HepG2 (cell line): ENCODE results near the gene SRF. TPM values are rescaled to one million over a fixed set of nuclear protein-coding genes. Genes with fewer than 3 reads are reported as not detected.

ENCODE experiments used
- EP300 ChIP-seq, 3 experiments: sonication (generic) in 1 of 3; formaldehyde crosslinking in 1 of 3; IDR thresholded peaks; 2 replicates each; pipeline versions ENCODE4 v1.5.1 to v1.6.1; 2011 to 2020; ENCODE audit warnings: low read depth in 2 of 3, low read length in 2 of 3, borderline replicate concordance in 1 of 3, improper control_type of control experiment in 1 of 3, mild to moderate bottlenecking in 1 of 3, missing genetic modification reagents in 1 of 3, moderate library complexity in 1 of 3
- GABPA ChIP-seq, 2 experiments: IDR thresholded peaks; 2 replicates each; pipeline ENCODE4 v1.6.1; 2011 to 2016; ENCODE audit warnings: low read depth in 2 of 2, low read length in 1 of 2, missing biosample characterization in 1 of 2, missing genetic modification characterization in 1 of 2
- KMT2A ChIP-seq: sonication (generic); formaldehyde crosslinking; IDR thresholded peaks from 2 replicates; pipeline ENCODE4 v1.4.0; 2020; ENCODE audit warnings: missing genetic modification reagents
- MEIS1 ChIP-seq: sonication (generic); formaldehyde crosslinking; IDR thresholded peaks from 2 replicates; pipeline ENCODE4 v1.9.0; 2021; ENCODE audit warnings: mild to moderate bottlenecking, missing genetic modification reagents, moderate library complexity, borderline replicate concordance
- NCOR1 ChIP-seq: fragments of 200-600 bp; sonication (generic); IDR thresholded peaks from 2 replicates; pipeline ENCODE4 v1.7.0; 2017; ENCODE audit warnings: antibody characterized with exemption, low read length, borderline replicate concordance
- NFE2L1 ChIP-seq: sonication (generic); formaldehyde crosslinking; IDR thresholded peaks from 2 replicates; pipeline ENCODE4 v1.4.0; 2020; ENCODE audit warnings: missing genetic modification reagents, mild to moderate bottlenecking, borderline replicate concordance
- PHF21A ChIP-seq: sonication (generic); formaldehyde crosslinking; IDR thresholded peaks from 2 replicates; pipeline ENCODE4 v1.5.0; 2020; ENCODE audit warnings: mild to moderate bottlenecking, missing genetic modification reagents
- TP53 ChIP-seq: sonication (generic); formaldehyde crosslinking; conservative IDR thresholded peaks from 2 replicates; pipeline ENCODE4 v1.4.0; 2020; ENCODE audit warnings: missing genetic modification reagents
- ZFP36L2 ChIP-seq: sonication (generic); formaldehyde crosslinking; IDR thresholded peaks from 2 replicates; pipeline ENCODE4 v1.4.0; 2020; ENCODE audit warnings: missing genetic modification reagents
- ZNF160 ChIP-seq: sonication (generic); formaldehyde crosslinking; IDR thresholded peaks from 2 replicates; pipeline ENCODE4 v1.8.0; 2022; ENCODE audit warnings: mild to moderate bottlenecking, inconsistent platforms, missing genetic modification reagents
- ZNF263 ChIP-seq: sonication (generic); formaldehyde crosslinking; IDR thresholded peaks from 2 replicates; pipeline ENCODE4 v1.4.0; 2020; ENCODE audit warnings: missing genetic modification reagents
- ZNF431 ChIP-seq: sonication (generic); formaldehyde crosslinking; IDR thresholded peaks from 2 replicates; pipeline ENCODE4 v1.9.0; 2022; ENCODE audit warnings: missing genetic modification reagents, low read depth, mild to moderate bottlenecking, borderline replicate concordance
- ZNF530 ChIP-seq: sonication (generic); formaldehyde crosslinking; IDR thresholded peaks from 2 replicates; pipeline ENCODE4 v1.5.0; 2020; ENCODE audit warnings: low read depth, mild to moderate bottlenecking, missing genetic modification reagents
- ZNF607 ChIP-seq: sonication (generic); formaldehyde crosslinking; IDR thresholded peaks from 2 replicates; pipeline ENCODE4 v1.5.1; 2020; ENCODE audit warnings: missing genetic modification reagents, mild to moderate bottlenecking, borderline replicate concordance
- ZNF788 ChIP-seq: sonication (generic); formaldehyde crosslinking; IDR thresholded peaks from 2 replicates; pipeline ENCODE4 v1.5.0; 2020; ENCODE audit warnings: mild to moderate bottlenecking, missing genetic modification reagents, borderline replicate concordance
- ZSCAN21 ChIP-seq: sonication (generic); formaldehyde crosslinking; IDR thresholded peaks from 2 replicates; pipeline ENCODE4 v1.8.0; 2022; ENCODE audit warnings: mild to moderate bottlenecking, missing genetic modification reagents, moderate library complexity, borderline replicate concordance
- polyA plus RNA-seq, 8 experiments: library from polyadenylated mRNA; depleted of rRNA in 3 of 8; stranded (reverse) in 7 of 8; unstranded in 1 of 8; fragments of >200 nt; fragmentation: Illumina TruSeq in 4 of 8; extraction: Trizol in 4 of 8; gene quantifications; 2 replicates each; pipeline versions ENCODE4 v1.2.1 to v1.2.3, GENCODE V29; 2011 to 2016; ENCODE audit warnings: low read depth in 4 of 8, missing spikeins in 1 of 8, mixed read lengths in 1 of 8; ENCODE audit not compliant: insufficient read depth in 1 of 8
- total RNA-seq, 5 experiments: library from RNA; depleted of rRNA; stranded (reverse); fragments of >200 nt; fragmentation: Illumina TruSeq; extraction: Trizol; gene quantifications; 2 replicates each; pipeline ENCODE4 v1.2.3, GENCODE V29; 2016; ENCODE audit warnings: low read depth in 1 of 5
- TF ChIP-seq, protein P1 (sequence below): sonication (generic); formaldehyde crosslinking; IDR thresholded peaks from 2 replicates; pipeline ENCODE4 v1.8.0; 2022; ENCODE audit warnings: missing genetic modification reagents, mild to moderate bottlenecking, moderate library complexity, borderline replicate concordance
- TF ChIP-seq, protein P2 (sequence below): sonication (generic); formaldehyde crosslinking; IDR thresholded peaks from 2 replicates; pipeline ENCODE4 v1.9.0; 2021; ENCODE audit warnings: missing genetic modification reagents, mild to moderate bottlenecking, borderline replicate concordance
- TF ChIP-seq, protein P3 (sequence below): sonication (generic); formaldehyde crosslinking; IDR thresholded peaks from 2 replicates; pipeline ENCODE4 v1.8.0; 2022; ENCODE audit warnings: mild to moderate bottlenecking, missing genetic modification reagents; ENCODE audit not compliant: insufficient replicate concordance
- TF ChIP-seq, protein P4 (sequence below): sonication (generic); formaldehyde crosslinking; IDR thresholded peaks from 2 replicates; pipeline ENCODE4 v1.9.0; 2021; ENCODE audit warnings: missing genetic modification reagents, mild to moderate bottlenecking, borderline replicate concordance

The SRF gene
- total and polyA plus RNA-seq, 2 of the 13 experiments (the other 11 are each of a cell fraction or from before 2014, with no cell fraction given) = 25.5 to 44.1 TPM

DNA sequence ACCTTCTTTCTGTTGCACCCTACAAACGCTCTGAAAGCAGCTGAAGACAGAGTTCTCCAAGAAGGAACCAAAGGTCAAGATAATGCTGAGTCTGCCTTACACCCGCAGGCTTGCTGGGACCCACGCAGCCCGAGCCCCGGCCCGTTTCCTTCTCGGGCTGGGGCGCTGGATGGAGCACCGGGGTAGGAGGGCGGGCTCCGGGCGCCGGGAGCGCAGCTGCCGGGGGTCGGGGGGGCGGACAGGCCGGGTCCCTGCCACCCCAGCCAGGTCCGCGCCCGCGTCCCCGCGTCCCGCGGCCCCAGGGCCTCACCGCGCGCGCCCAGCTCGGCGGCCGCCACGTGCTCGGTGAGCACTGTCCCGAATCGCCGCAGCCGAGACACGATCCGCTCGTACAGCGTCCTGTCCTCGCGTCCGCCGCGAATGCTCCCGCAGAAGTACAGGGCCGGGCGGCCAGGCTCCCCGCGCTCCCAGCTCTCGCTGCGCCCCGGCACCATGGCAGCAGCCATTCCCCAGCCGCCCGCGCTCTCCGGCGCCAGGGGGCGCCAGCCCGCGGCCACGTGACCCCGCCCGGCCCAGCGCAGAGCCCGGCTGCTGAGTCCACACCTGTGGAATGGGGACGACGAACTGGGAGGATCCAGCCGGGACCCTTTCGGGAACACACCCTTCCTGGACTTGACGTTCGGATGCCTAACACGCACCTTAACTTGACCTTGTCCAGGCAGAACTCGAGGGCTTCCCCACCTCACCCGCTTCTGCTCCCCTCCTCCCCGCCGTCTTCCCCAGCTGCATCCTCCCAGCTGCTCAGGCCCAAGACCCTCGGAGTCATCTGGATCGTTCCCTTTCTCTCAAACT lies 58.1 kb downstream of the SRF start, which contains the start of gene DNPH1 (continued):
- peak; percentile 87; the same call in 1 of the 2 replicates for TF ChIP-seq ZNF431
- TF ChIP-seq, protein P1, sequence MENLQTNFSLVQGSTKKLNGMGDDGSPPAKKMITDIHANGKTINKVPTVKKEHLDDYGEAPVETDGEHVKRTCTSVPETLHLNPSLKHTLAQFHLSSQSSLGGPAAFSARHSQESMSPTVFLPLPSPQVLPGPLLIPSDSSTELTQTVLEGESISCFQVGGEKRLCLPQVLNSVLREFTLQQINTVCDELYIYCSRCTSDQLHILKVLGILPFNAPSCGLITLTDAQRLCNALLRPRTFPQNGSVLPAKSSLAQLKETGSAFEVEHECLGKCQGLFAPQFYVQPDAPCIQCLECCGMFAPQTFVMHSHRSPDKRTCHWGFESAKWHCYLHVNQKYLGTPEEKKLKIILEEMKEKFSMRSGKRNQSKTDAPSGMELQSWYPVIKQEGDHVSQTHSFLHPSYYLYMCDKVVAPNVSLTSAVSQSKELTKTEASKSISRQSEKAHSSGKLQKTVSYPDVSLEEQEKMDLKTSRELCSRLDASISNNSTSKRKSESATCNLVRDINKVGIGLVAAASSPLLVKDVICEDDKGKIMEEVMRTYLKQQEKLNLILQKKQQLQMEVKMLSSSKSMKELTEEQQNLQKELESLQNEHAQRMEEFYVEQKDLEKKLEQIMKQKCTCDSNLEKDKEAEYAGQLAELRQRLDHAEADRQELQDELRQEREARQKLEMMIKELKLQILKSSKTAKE = no peak; the same call in 1 of the 2 replicates
- TF ChIP-seq NCOR1 = no peak
- TF ChIP-seq ZNF160 (CRISPR knock-in tag) = peak; percentile 93; the same call in 1 of the 2 replicates
- TF ChIP-seq ZSCAN21 = peak; percentile 92
- TF ChIP-seq ZNF530 (CRISPR knock-in tag) = no peak
- no peak for TF ChIP-seq NFE2L1 (CRISPR knock-in tag)
- TF ChIP-seq ZNF607 (CRISPR knock-in tag) = peak; percentile 92
- no peak for TF ChIP-seq TP53 (CRISPR knock-in tag)
- peak; percentile 68; the same call in 1 of the 2 replicates for TF ChIP-seq ZNF788
- TF ChIP-seq, protein P2, sequence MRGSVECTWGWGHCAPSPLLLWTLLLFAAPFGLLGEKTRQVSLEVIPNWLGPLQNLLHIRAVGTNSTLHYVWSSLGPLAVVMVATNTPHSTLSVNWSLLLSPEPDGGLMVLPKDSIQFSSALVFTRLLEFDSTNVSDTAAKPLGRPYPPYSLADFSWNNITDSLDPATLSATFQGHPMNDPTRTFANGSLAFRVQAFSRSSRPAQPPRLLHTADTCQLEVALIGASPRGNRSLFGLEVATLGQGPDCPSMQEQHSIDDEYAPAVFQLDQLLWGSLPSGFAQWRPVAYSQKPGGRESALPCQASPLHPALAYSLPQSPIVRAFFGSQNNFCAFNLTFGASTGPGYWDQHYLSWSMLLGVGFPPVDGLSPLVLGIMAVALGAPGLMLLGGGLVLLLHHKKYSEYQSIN (CRISPR knock-in tag) = no peak
- TF ChIP-seq ZNF263 (CRISPR knock-in tag) = peak; percentile 96
- 0 out of 2 replicates have a peak, but pooled peaks have one; percentile 31 for TF ChIP-seq ZFP36L2 (CRISPR knock-in tag)
- TF ChIP-seq, protein P3, sequence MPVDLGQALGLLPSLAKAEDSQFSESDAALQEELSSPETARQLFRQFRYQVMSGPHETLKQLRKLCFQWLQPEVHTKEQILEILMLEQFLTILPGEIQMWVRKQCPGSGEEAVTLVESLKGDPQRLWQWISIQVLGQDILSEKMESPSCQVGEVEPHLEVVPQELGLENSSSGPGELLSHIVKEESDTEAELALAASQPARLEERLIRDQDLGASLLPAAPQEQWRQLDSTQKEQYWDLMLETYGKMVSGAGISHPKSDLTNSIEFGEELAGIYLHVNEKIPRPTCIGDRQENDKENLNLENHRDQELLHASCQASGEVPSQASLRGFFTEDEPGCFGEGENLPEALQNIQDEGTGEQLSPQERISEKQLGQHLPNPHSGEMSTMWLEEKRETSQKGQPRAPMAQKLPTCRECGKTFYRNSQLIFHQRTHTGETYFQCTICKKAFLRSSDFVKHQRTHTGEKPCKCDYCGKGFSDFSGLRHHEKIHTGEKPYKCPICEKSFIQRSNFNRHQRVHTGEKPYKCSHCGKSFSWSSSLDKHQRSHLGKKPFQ (CRISPR knock-in tag) = peak; percentile 78
- TF ChIP-seq KMT2A = peak; percentile 88
- TF ChIP-seq EP300 (IDR thresholded peaks at IDR 0.05; ENCODE audit: low read depth in 2 of 2, low read length in 2 of 2) = 0 out of 4 replicates have a peak, but pooled peaks of 1 of the 2 experiments have one; percentile 24
- TF ChIP-seq EP300 (CRISPR knock-in tag; IDR thresholded peaks at IDR 0.05; ENCODE audit: borderline replicate concordance) = no peak
- TF ChIP-seq GABPA (IDR thresholded peaks at IDR 0.05; ENCODE audit: low read depth, low read length) = no peak
- TF ChIP-seq GABPA (CRISPR knock-in tag; IDR thresholded peaks at IDR 0.05; ENCODE audit: low read depth) = no peak
- TF ChIP-seq, protein P4, sequence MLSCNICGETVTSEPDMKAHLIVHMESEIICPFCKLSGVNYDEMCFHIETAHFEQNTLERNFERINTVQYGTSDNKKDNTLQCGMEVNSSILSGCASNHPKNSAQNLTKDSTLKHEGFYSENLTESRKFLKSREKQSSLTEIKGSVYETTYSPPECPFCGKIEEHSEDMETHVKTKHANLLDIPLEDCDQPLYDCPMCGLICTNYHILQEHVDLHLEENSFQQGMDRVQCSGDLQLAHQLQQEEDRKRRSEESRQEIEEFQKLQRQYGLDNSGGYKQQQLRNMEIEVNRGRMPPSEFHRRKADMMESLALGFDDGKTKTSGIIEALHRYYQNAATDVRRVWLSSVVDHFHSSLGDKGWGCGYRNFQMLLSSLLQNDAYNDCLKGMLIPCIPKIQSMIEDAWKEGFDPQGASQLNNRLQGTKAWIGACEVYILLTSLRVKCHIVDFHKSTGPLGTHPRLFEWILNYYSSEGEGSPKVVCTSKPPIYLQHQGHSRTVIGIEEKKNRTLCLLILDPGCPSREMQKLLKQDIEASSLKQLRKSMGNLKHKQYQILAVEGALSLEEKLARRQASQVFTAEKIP (CRISPR knock-in tag) = no peak
- TF ChIP-seq MEIS1 (CRISPR knock-in tag) = peak; percentile 31; the same call in 1 of the 2 replicates
- TF ChIP-seq PHF21A = no peak; the same call in 1 of the 2 replicates
